ENCODE data around the gene AFAP1L1.

- TF ChIP-seq JUND (IDR thresholded peaks at IDR 0.05; ENCODE audit: low read depth, low read length) (no peak), FOS (IDR thresholded peaks at IDR 0.05; ENCODE audit: borderline replicate concordance, extremely low read depth, insufficient read length) (no peak), CTCF (IDR thresholded peaks at IDR 0.05 in 2 of 3, conservative IDR thresholded peaks at IDR 0.05 in 1 of 3; ENCODE audit: control insufficient read depth in 2 of 3, extremely low read depth in 1 of 3, insufficient read depth in 1 of 3, low read depth in 3 of 3, low read length in 3 of 3) (no peak), SREBF1 (IDR thresholded peaks at IDR 0.05; ENCODE audit: low read length) (no peak), CBX3 (IDR thresholded peaks at IDR 0.05; ENCODE audit: borderline replicate concordance, low read depth) (no peak), ATF2 (IDR thresholded peaks at IDR 0.05; ENCODE audit: low read length) (no peak)
Observed at GRCh38 chr5:149279661-149280060, 8.0 kb downstream of the AFAP1L1 start.

All from GM12878 (cell line).